Measurements from ENCODE around the gene ACADM. TPM values are rescaled to one million over a fixed set of nuclear protein-coding genes. Genes with fewer than 3 reads are reported as not detected.
A peak's percentile ranks its signal among the peaks of the same experiment; 100 is the strongest.

ACADM gene
- total RNA-seq, 4 donors from 2014 or later: 22.9 to 51.1 (median 41.2) TPM

- no peaks in the 10 kb centered on the region for H3K27me3 ChIP-seq
- no peak for DNase-seq (ENCODE audit: low spot score in 2 of 2)
- no peaks in the 10 kb centered on the region for H3K9me3 ChIP-seq
- TF ChIP-seq CTCF (IDR thresholded peaks at IDR 0.05) (no peak), POLR2A (IDR thresholded peaks at IDR 0.05) (no peak), EP300 (IDR thresholded peaks at IDR 0.05) (no peak)
- WGBS, 2 donors: 57 to 63% methylated on average over 11 of the region's 11 CpGs
- H3K4me3 ChIP-seq: peak overlapping the region; percentile 47 to 93 (median 78)
- H3K27ac ChIP-seq: peak overlapping the region in 3 of 4 donors; percentile 82 to 94 (median 90)
- peaks cover 0 to 33% (median 6%) of the 10 kb centered on the region in 4 donors for H3K4me1 ChIP-seq
- H3K36me3 ChIP-seq: no peaks in the 10 kb centered on the region
These were observed 1.4 kb downstream of the ACADM start for GRCh38 chr1:75725861-75726361.

- H3K4me1 ChIP-seq: peaks cover 0 to 33% (median 6%) of the 10 kb centered on the region in 4 donors
- TF ChIP-seq EP300 (IDR thresholded peaks at IDR 0.05): no peak
- TF ChIP-seq CTCF (IDR thresholded peaks at IDR 0.05): no peak
- no peak for TF ChIP-seq POLR2A (IDR thresholded peaks at IDR 0.05)
- H3K27me3 ChIP-seq: no peaks in the 10 kb centered on the region
- H3K4me3 ChIP-seq: no peak overlapping the region
- H3K9me3 ChIP-seq: no peaks in the 10 kb centered on the region
- no peak overlapping the region for H3K27ac ChIP-seq
- DNase-seq (ENCODE audit: low spot score in 2 of 2): no peak
- WGBS, 2 donors: 74 to 77% methylated on average over 3 of the region's 3 CpGs
- peaks cover 0 to 11% (median 0%) of the 10 kb centered on the region in 3 donors for H3K36me3 ChIP-seq
These were observed 3.1 kb downstream of the ACADM start for GRCh38 chr1:75727571-75727970.

- no peak overlapping the region for H3K27ac ChIP-seq
- no peak for DNase-seq (ENCODE audit: low spot score in 2 of 2)
- H3K4me1 ChIP-seq: peaks cover 0 to 26% (median 3%) of the 10 kb centered on the region in 4 donors
- no peaks in the 10 kb centered on the region for H3K27me3 ChIP-seq
- no peaks in the 10 kb centered on the region for H3K9me3 ChIP-seq
- no peak for TF ChIP-seq POLR2A (IDR thresholded peaks at IDR 0.05)
- no peak for TF ChIP-seq CTCF (IDR thresholded peaks at IDR 0.05)
- no peak for TF ChIP-seq EP300 (IDR thresholded peaks at IDR 0.05)
- WGBS, 2 donors: 48 to 50% methylated on average over 2 of the region's 2 CpGs
- peaks cover 0 to 38% (median 9%) of the 10 kb centered on the region in 3 donors for H3K36me3 ChIP-seq
- no peak overlapping the region for H3K4me3 ChIP-seq
These were observed 5.9 kb downstream of the ACADM start for GRCh38 chr1:75730432-75730831.

GRCh38 chr1:75731881-75732280 is 7.4 kb downstream of the ACADM start:
- H3K4me3 ChIP-seq: no peak overlapping the region
- peaks cover 0 to 51% (median 9%) of the 10 kb centered on the region in 3 donors for H3K36me3 ChIP-seq
- H3K4me1 ChIP-seq: peaks cover 0 to 12% (median 2%) of the 10 kb centered on the region in 4 donors
- no peaks in the 10 kb centered on the region for H3K9me3 ChIP-seq
- no peak for DNase-seq (ENCODE audit: low spot score in 2 of 2)
- H3K27me3 ChIP-seq: no peaks in the 10 kb centered on the region
- 86 to 88% methylated on average over 4 of the region's 4 CpGs for WGBS, 2 donors
- no peak for TF ChIP-seq EP300 (IDR thresholded peaks at IDR 0.05)
- no peak for TF ChIP-seq POLR2A (IDR thresholded peaks at IDR 0.05)
- no peak for TF ChIP-seq CTCF (IDR thresholded peaks at IDR 0.05)
- no peak overlapping the region for H3K27ac ChIP-seq

- H3K4me3 ChIP-seq: no peak overlapping the region
- 95 to 100% methylated on average over 1 of the region's 1 CpG for WGBS, 2 donors
- TF ChIP-seq CTCF (IDR thresholded peaks at IDR 0.05) (no peak), EP300 (IDR thresholded peaks at IDR 0.05) (no peak), POLR2A (IDR thresholded peaks at IDR 0.05) (no peak)
- peaks cover 4 to 59% (median 9%) of the 10 kb centered on the region in 3 donors for H3K36me3 ChIP-seq
- no peak overlapping the region for H3K27ac ChIP-seq
- H3K9me3 ChIP-seq: no peaks in the 10 kb centered on the region
- peaks cover 0 to 4% (median 0%) of the 10 kb centered on the region in 4 donors for H3K4me1 ChIP-seq
- no peaks in the 10 kb centered on the region for H3K27me3 ChIP-seq
- DNase-seq (ENCODE audit: low spot score in 2 of 2): no peak
These were observed 8.2 kb downstream of the ACADM start for GRCh38 chr1:75732703-75733102.
